Prostate gland (tissue), 2 donors: ENCODE data around the gene ZFP3. TPM values are rescaled to one million over a fixed set of nuclear protein-coding genes. Genes with fewer than 3 reads are reported as not detected.

Experiments
- small RNA-seq, 2 donors: library from RNA; depleted of rRNA; stranded (forward); fragments of <200 nt; gene quantifications; one replicate each; pipeline ENCODE3, GENCODE V24; 2016
- total RNA-seq, 2 donors: library from RNA; depleted of rRNA; stranded (reverse); fragments of >200 nt; gene quantifications; one replicate each; pipeline ENCODE4 v1.1.0, GENCODE V29; 2016

The ZFP3 gene
- total RNA-seq, 2 donors from 2014 or later, result 5.4 to 8.5 TPM

Small RNA genes within 50 kb of the gene (small RNA-seq; reads per million reads assigned to genes)
- 0 reads per million in 2 donors for gene AC012146.4

Other genes starting within 250 kb of the ZFP3 start
- 100 to 1,000 TPM in 1 of 2 donors, 10 to 100 TPM in 1; 53.0 to 136 TPM for gene MINK1, start 245.1 kb upstream of the ZFP3 start, total RNA-seq
- gene C17orf107, start 178.9 kb upstream of the ZFP3 start, total RNA-seq, result 10 to 100 TPM in 1 of 2 donors, 1 to 10 TPM in 1; 2.4 to 15.4 TPM
- gene CHRNE, start 175.4 kb upstream of the ZFP3 start, total RNA-seq, result 1 to 10 TPM in 1 of 2 donors, under 1 TPM in 1; 0.64 to 1.0 TPM
- gene GP1BA, start 146.2 kb upstream of the ZFP3 start, total RNA-seq, result not detected
- gene SLC25A11, start 138.4 kb upstream of the ZFP3 start, total RNA-seq, result 10 to 100 TPM; 40.5 to 68.0 TPM
- 100 to 1,000 TPM in 1 of 2 donors, 10 to 100 TPM in 1; 78.7 to 138 TPM for gene RNF167, start 138.2 kb upstream of the ZFP3 start, total RNA-seq
- 1,000 to 10,000 TPM in 1 of 2 donors, 100 to 1,000 TPM in 1; 646 to 1,039 TPM for gene PFN1, start 129.9 kb upstream of the ZFP3 start, total RNA-seq
- gene ENO3, start 127.3 kb upstream of the ZFP3 start, total RNA-seq, result 10 to 100 TPM in 1 of 2 donors, 1 to 10 TPM in 1; 9.7 to 10.2 TPM
- 10 to 100 TPM; 54.2 to 72.0 TPM for gene SPAG7, start 110.7 kb upstream of the ZFP3 start, total RNA-seq
- 10 to 100 TPM; 13.6 to 40.2 TPM for gene CAMTA2, start 90.8 kb upstream of the ZFP3 start, total RNA-seq
- 1 to 10 TPM; 2.5 to 8.4 TPM for gene INCA1, start 80.9 kb upstream of the ZFP3 start, total RNA-seq
- 10 to 100 TPM; 59.5 to 88.9 TPM for gene KIF1C, start 80.5 kb upstream of the ZFP3 start, total RNA-seq
- gene SLC52A1, start 43.0 kb upstream of the ZFP3 start, total RNA-seq, result 1 to 10 TPM; 1.6 to 1.7 TPM
- 10 to 100 TPM; 14.3 TPM for gene ZNF232, start 33.4 kb downstream of the ZFP3 start, total RNA-seq
- gene USP6, start 37.6 kb downstream of the ZFP3 start, total RNA-seq, result 1 to 10 TPM; 1.4 to 6.8 TPM
- 10 to 100 TPM; 20.3 to 33.2 TPM for gene ZNF594, start 113.4 kb downstream of the ZFP3 start, total RNA-seq
- 1 to 10 TPM in 1 of 2 donors, under 1 TPM in 1; 0.68 to 2.3 TPM for gene SCIMP, start 156.4 kb downstream of the ZFP3 start, total RNA-seq
- 10 to 100 TPM; 38.9 to 54.7 TPM for gene RABEP1, start 203.8 kb downstream of the ZFP3 start, total RNA-seq